A549 (cell line): ENCODE measurements around the gene CAMP.

Experiments
- EP300 ChIP-seq, 2 experiments: fragments of >200 bp; sonication (Bioruptor Twin); formaldehyde crosslinking; IDR thresholded peaks; 2 replicates in 1 of 2; 3 replicates in 1 of 2; pipeline ENCODE4 v1.6.1; 2016 to 2017
- JUN ChIP-seq, 2 experiments: fragments of >200 bp; sonication (Bioruptor Twin); formaldehyde crosslinking; IDR thresholded peaks; 2 replicates in 1 of 2; 3 replicates in 1 of 2; pipeline ENCODE4 v1.6.1; 2016 to 2017
- MAFK ChIP-seq: fragments of 450-650 bp; IDR thresholded peaks from 2 replicates; pipeline ENCODE4 v1.6.1; 2014; ENCODE audit not compliant: partially characterized antibody
- POLR2A ChIP-seq: IDR thresholded peaks from 2 replicates; pipeline ENCODE4 v1.6.1; 2012; ENCODE audit warnings: mild to moderate bottlenecking, low read length
- TFCP2L1 ChIP-seq: fragments of 250-450 bp; sonication (Bioruptor Pico); IDR thresholded peaks from 2 replicates; pipeline ENCODE4 v1.5.0; 2021; ENCODE audit warnings: mild to moderate bottlenecking
- ZFP36 ChIP-seq: fragments of 450-650 bp; IDR thresholded peaks from 2 replicates; pipeline ENCODE4 v1.6.1; 2014; ENCODE audit warnings: borderline replicate concordance; ENCODE audit not compliant: partially characterized antibody
- TF ChIP-seq, protein P1 (sequence below): fragments of >200 bp; sonication (Bioruptor Twin); formaldehyde crosslinking; IDR thresholded peaks from 3 replicates; pipeline ENCODE4 v1.5.1; 2016
- TF ChIP-seq, protein P2 (sequence below): fragments of 250-450 bp; sonication (Bioruptor Pico); IDR thresholded peaks from 2 replicates; pipeline ENCODE4 v1.5.0; 2021; ENCODE audit warnings: mild to moderate bottlenecking, moderate library complexity, borderline replicate concordance

DNA sequence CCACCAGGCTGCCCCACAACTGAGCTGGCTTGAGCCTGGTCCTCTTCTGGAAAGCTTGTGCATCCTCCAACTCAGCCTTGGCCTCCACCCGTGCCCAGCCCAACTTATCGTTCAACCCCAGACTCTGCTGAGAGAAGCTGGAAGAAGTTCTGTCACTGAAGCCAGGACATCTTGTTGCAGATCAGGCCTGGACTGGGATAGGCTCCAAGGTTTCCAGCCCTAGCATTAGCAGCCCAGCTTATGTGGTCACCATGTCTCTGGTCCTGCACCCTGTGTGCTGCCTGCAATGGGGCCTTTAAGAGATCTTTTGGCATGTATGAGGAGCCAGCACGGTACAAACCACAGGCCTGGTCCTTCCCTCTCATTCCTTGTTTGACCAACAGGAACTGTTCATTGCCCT lies 15.2 kb upstream of the CAMP start:
- TF ChIP-seq ZFP36 = no peak
- no peak for TF ChIP-seq TFCP2L1 (CRISPR knock-in tag)
- TF ChIP-seq, protein P1, sequence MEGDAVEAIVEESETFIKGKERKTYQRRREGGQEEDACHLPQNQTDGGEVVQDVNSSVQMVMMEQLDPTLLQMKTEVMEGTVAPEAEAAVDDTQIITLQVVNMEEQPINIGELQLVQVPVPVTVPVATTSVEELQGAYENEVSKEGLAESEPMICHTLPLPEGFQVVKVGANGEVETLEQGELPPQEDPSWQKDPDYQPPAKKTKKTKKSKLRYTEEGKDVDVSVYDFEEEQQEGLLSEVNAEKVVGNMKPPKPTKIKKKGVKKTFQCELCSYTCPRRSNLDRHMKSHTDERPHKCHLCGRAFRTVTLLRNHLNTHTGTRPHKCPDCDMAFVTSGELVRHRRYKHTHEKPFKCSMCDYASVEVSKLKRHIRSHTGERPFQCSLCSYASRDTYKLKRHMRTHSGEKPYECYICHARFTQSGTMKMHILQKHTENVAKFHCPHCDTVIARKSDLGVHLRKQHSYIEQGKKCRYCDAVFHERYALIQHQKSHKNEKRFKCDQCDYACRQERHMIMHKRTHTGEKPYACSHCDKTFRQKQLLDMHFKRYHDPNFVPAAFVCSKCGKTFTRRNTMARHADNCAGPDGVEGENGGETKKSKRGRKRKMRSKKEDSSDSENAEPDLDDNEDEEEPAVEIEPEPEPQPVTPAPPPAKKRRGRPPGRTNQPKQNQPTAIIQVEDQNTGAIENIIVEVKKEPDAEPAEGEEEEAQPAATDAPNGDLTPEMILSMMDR = no peak
- TF ChIP-seq, protein P2, sequence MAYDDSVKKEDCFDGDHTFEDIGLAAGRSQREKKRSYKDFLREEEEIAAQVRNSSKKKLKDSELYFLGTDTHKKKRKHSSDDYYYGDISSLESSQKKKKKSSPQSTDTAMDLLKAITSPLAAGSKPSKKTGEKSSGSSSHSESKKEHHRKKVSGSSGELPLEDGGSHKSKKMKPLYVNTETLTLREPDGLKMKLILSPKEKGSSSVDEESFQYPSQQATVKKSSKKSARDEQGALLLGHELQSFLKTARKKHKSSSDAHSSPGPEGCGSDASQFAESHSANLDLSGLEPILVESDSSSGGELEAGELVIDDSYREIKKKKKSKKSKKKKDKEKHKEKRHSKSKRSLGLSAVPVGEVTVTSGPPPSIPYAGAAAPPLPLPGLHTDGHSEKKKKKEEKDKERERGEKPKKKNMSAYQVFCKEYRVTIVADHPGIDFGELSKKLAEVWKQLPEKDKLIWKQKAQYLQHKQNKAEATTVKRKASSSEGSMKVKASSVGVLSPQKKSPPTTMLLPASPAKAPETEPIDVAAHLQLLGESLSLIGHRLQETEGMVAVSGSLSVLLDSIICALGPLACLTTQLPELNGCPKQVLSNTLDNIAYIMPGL (CRISPR knock-in tag) = no peak
- TF ChIP-seq EP300 (IDR thresholded peaks at IDR 0.05) = no peak
- no peak for TF ChIP-seq POLR2A
- TF ChIP-seq MAFK = no peak
- TF ChIP-seq JUN (IDR thresholded peaks at IDR 0.05) = no peak
